Lower leg skin (tissue), 4 donors: ENCODE measurements around the gene CCL7. TPM values are rescaled to one million over a fixed set of nuclear protein-coding genes. Genes with fewer than 3 reads are reported as not detected.
A peak's percentile ranks its signal among the peaks of the same experiment; 100 is the strongest.

Experiments used
- DNase-seq, 2 donors: peaks; one replicate each; pipeline ENCODE4 v3.0.0-alpha.2; 2019; ENCODE audit warnings: low spot score in 2 of 2
- H3K4me3 ChIP-seq: fragments of 200-600 bp; sonication (generic); 2 replicates; pipeline ENCODE4 v1.5.1; 2017; ENCODE audit warnings: mild to moderate bottlenecking, low read depth; ENCODE audit not compliant: poor library complexity, severe bottlenecking
- CTCF ChIP-seq, 3 donors: fragments of 450-650 bp; IDR thresholded peaks; one replicate each; pipeline ENCODE4 v1.5.1; 2016; ENCODE audit warnings: antibody characterized with exemption in 3 of 3, mild to moderate bottlenecking in 3 of 3, moderate library complexity in 2 of 3
- POLR2A ChIP-seq, 2 donors: fragments of 450-650 bp; IDR thresholded peaks; one replicate each; pipeline ENCODE4 v1.6.1; 2016 to 2017; ENCODE audit warnings: antibody characterized with exemption in 2 of 2, mild to moderate bottlenecking in 1 of 2, moderate library complexity in 1 of 2
- WGBS, 2 donors: methylation state at CpG; one replicate each; pipeline ENCODE4 v1.1.5; 2018; 5-methylcytosine and 5-hydroxymethylcytosine counted together
- intact Hi-C: fragments of 100-400 bp; cut with DNase I; formaldehyde crosslinking; loops from one replicate; pipeline ENCODE4 v1.15.0; 2023; ENCODE audit warnings: low total_unique reads
- total RNA-seq, 4 donors: library from RNA; depleted of rRNA; stranded (reverse); fragments of >200 nt; gene quantifications; one replicate each; pipeline ENCODE4 v1.1.0, GENCODE V29; 2016

CCL7 gene
- total RNA-seq, 4 donors from 2014 or later, result not detected

- TF ChIP-seq POLR2A (IDR thresholded peaks at IDR 0.05), result no peak
- no peak for TF ChIP-seq CTCF (IDR thresholded peaks at IDR 0.05)
- intact Hi-C loops, result no loop called here
- peak in 1 of 2 donors; percentile 37 for DNase-seq
- H3K4me3 ChIP-seq, result no peak overlapping the region
- 34 to 36% methylated on average over 3 of the region's 3 CpGs for WGBS, 2 donors
These were observed 37.1 kb downstream of the CCL7 start for GRCh38 chr17:34307110-34307509.

GRCh38 chr17:34308371-34308770 is 38.4 kb downstream of the CCL7 start:
- DNase-seq, result no peak
- no peak for TF ChIP-seq POLR2A (IDR thresholded peaks at IDR 0.05)
- no peak for TF ChIP-seq CTCF (IDR thresholded peaks at IDR 0.05)
- intact Hi-C loops, result no loop called here

GRCh38 chr17:34311291-34311690 is 41.3 kb downstream of the CCL7 start:
- no peak for TF ChIP-seq POLR2A (IDR thresholded peaks at IDR 0.05)
- no peak for TF ChIP-seq CTCF (IDR thresholded peaks at IDR 0.05)
- intact Hi-C loops, result no loop called here
- 40 to 47% methylated on average over 7 of the region's 7 CpGs for WGBS, 2 donors
- DNase-seq, result peak in 1 of 2 donors; percentile 57
- H3K4me3 ChIP-seq, result no peak overlapping the region

More at GRCh38 chr17:34308371-34308770, 38.4 kb downstream of the CCL7 start:
- H3K4me3 ChIP-seq, result no peak overlapping the region

GRCh38 chr17:34312080-34312479 is 42.1 kb downstream of the CCL7 start:
- 35 to 36% methylated on average over 5 of the region's 5 CpGs for WGBS, 2 donors
- intact Hi-C loops, result no loop called here
- no peak for DNase-seq
- no peak overlapping the region for H3K4me3 ChIP-seq
- TF ChIP-seq CTCF (IDR thresholded peaks at IDR 0.05) (no peak), POLR2A (IDR thresholded peaks at IDR 0.05) (no peak)

GRCh38 chr17:34313164-34313563 is 43.1 kb downstream of the CCL7 start:
- WGBS, 2 donors, result 71 to 74% methylated on average over 4 of the region's 4 CpGs
- no peak for DNase-seq
- no peak overlapping the region for H3K4me3 ChIP-seq
- TF ChIP-seq POLR2A (IDR thresholded peaks at IDR 0.05) (no peak), CTCF (IDR thresholded peaks at IDR 0.05) (no peak)
- intact Hi-C loops, result no loop called here

GRCh38 chr17:34314279-34314678 is 44.3 kb downstream of the CCL7 start:
- H3K4me3 ChIP-seq, result no peak overlapping the region
- intact Hi-C loops, result no loop called here
- DNase-seq, result no peak
- no peak for TF ChIP-seq CTCF (IDR thresholded peaks at IDR 0.05)
- TF ChIP-seq POLR2A (IDR thresholded peaks at IDR 0.05), result no peak
- 33 to 35% methylated on average over 4 of the region's 4 CpGs for WGBS, 2 donors
